ENCODE results near the gene NXNL1.
A peak's percentile ranks its signal among the peaks of the same experiment; 100 is the strongest.

The NXNL1 gene

GRCh38 chr19:17448131-17448967, 12.4 kb downstream of the NXNL1 start, which contains the start of gene TMEM221:
Gene TMEM221 (minus strand): TSS chr19:17448668. CDS start chr19:17448462, 206 bp downstream.
- H3K27ac ChIP-seq: no peak within 1 kb of the TSS
- no peak for TF ChIP-seq ZFX (IDR thresholded peaks at IDR 0.05)
- TF ChIP-seq, protein P1, sequence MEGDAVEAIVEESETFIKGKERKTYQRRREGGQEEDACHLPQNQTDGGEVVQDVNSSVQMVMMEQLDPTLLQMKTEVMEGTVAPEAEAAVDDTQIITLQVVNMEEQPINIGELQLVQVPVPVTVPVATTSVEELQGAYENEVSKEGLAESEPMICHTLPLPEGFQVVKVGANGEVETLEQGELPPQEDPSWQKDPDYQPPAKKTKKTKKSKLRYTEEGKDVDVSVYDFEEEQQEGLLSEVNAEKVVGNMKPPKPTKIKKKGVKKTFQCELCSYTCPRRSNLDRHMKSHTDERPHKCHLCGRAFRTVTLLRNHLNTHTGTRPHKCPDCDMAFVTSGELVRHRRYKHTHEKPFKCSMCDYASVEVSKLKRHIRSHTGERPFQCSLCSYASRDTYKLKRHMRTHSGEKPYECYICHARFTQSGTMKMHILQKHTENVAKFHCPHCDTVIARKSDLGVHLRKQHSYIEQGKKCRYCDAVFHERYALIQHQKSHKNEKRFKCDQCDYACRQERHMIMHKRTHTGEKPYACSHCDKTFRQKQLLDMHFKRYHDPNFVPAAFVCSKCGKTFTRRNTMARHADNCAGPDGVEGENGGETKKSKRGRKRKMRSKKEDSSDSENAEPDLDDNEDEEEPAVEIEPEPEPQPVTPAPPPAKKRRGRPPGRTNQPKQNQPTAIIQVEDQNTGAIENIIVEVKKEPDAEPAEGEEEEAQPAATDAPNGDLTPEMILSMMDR (conservative IDR thresholded peaks at IDR 0.05): peak; percentile 37

DNA sequence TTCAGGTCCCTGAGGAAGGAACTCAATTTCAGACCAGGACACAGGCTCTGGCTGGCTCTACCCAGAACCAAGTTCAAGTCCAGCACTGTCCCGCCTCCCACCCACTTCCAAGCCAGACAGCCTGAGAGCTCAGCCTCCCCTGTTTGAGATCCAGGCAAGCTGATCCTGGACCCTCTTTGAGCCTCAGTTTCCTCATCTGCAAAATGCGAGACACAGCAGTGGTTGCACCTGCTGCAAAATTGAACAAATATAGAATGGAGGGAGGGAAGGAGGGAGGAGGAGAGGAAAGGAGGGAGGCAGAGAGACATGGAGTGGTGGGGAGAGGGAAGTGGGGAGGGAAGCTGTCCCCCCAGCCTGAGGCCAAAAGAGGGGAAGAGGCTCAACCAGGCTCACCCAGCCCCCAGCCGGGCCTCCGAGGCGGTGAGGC, 13.0 kb downstream of the NXNL1 start:
- no peak for TF ChIP-seq ZFX (IDR thresholded peaks at IDR 0.05)
- TF ChIP-seq, protein P1 (conservative IDR thresholded peaks at IDR 0.05): no peak
- H3K27ac ChIP-seq: no peak overlapping the region

- no peak for TF ChIP-seq ZFX (IDR thresholded peaks at IDR 0.05)
- TF ChIP-seq, protein P1 (conservative IDR thresholded peaks at IDR 0.05): no peak
- H3K27ac ChIP-seq: no peak overlapping the region
These were observed 15.1 kb downstream of the NXNL1 start for GRCh38 chr19:17445526-17446165.

DNA sequence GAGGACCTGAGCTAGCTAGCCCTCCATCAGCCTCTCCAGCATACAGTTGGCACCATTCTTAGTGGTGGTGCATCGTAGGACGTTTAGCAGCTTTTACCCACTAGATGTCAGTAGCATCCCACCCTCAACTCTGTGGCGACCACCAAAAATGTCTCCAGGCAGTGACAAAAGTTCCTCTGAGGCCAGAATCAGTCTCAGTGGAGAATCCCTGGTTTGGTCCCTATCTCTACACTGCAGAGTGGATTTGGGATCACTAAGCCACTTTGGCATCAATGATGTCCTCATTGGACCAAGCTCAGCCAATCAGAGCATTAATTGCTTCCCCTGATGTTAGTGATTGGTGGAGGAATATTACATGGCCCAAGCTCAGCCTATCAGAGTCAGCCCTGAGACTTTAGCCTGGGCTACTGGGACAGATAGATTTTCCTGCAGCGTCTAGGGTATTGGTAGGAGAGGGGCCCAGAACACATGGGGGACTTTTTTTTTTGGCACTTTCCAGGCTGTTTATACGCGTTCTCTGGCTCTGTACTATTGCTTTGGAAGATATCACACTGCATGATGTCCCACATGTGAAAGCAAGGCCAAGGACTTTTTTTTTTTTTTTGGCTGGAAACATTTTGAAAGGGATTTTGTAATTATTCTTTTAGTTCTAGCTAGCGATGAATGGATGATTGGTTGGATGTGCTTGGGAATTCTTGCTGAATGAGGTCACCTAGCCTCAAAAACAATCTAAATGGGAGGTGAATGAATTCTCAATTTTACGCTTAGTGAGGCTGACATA, 19.3 kb downstream of the NXNL1 start:
- TF ChIP-seq, protein P1 (conservative IDR thresholded peaks at IDR 0.05): no peak; the same call in 1 of the 2 replicates
- no peak for TF ChIP-seq ZFX (IDR thresholded peaks at IDR 0.05)
- no peak overlapping the region for H3K27ac ChIP-seq

DNA sequence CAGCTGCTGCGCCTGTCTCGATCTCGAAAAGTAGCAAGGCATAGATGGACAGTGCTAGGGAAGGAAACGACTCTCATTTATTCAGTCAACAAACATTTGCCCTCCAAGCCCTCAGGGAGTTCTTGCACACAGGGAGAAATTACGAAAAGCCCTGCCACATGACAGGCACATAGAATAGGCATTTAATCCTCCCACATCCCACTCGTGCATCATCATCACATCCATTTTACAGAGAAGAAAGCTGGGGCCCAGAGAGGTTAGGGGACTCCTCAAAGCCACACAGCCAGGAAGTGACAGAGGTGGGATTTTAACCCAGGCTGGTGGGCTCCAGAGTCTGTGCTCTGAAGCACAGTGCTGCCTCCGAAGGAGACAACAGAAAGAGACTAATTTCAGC, 23.9 kb downstream of the NXNL1 start:
- TF ChIP-seq ZFX (IDR thresholded peaks at IDR 0.05): no peak
- TF ChIP-seq, protein P1 (conservative IDR thresholded peaks at IDR 0.05): no peak
- no peak overlapping the region for H3K27ac ChIP-seq

- TF ChIP-seq, protein P1 (conservative IDR thresholded peaks at IDR 0.05): no peak
- TF ChIP-seq ZFX (IDR thresholded peaks at IDR 0.05): no peak
- no peak overlapping the region for H3K27ac ChIP-seq
These were observed 24.4 kb downstream of the NXNL1 start for GRCh38 chr19:17436094-17436873.

All from C4-2B (cell line).